ENCODE measurements around the gene ADAMTS3.

ADAMTS3 gene

DNA sequence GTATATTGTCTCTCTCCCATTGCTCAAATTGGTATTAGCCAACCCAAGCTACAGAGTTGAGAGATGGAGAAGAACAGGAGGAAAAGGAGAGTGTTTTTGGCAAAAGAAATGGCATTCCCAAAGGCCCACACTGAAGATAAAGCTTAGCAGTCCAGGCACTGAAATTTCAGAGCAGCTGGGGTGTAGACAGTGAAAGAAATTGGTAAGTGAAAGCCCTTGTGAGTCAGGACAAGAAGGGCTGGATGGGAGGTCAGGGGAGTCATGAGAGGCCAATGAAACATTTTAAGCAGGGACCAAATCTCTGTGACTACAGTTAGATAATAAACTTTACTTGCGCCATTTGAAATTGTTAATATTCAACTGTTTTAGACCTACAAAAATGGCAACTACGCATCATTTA is 177.7 kb downstream of the ADAMTS3 start:
- no peak for DNase-seq

DNA sequence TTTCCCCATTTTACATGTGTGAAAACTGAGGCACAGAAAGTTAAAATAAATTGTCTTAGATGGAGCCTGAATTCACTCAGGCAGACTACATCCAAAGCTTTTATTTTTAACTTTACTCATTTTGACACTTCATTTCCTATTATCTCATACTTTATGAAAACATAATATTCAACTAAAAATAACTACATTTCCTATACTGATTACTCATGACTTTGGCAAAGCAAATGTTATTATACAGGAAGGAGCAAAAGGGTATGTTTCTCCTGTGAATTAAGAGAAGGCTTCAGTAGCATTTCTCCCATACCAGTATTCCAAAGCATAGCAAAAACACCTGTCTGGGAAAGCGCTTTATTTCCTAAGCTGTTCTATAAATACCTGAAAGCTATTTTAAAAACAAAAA is 178.6 kb downstream of the ADAMTS3 start:
- no peak for DNase-seq

DNA sequence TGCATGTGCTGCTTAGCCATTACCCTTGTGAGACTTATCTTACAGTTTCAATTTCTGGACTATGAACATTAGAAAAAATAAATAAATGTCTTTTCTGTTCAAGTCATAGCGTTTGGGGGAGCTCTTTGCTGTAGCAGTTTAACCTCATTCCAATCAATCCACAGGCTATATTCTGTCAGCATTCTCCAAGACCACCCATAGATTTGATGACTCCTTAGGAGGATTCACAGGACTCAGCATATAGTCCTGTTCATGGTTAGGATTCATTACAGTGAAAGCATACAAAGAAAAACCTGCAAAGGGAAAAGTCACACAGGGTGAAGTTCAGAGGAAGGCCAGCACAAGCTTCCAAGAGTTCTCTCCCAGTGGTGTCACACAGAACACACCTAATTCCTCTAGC is 180.5 kb downstream of the ADAMTS3 start:
- no peak for DNase-seq

DNA sequence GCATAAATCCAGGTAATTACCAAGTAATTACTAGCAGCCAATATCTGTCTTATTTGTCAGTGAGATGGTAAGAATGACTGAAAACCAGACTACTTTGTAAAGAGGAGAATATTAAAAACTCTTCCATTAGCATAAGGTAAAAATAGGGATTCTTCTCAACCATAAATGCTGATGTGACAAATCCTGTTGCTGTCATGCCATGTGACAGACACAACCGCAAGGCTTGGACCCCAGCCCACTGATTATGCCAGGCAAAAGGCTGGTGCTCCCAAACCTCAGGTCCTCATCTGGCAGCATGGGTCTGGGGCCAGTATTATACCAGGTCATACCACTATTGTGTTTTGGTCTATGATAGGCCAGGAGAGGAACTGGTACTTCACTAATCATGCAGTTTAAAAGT is 181.1 kb downstream of the ADAMTS3 start:
- DNase-seq: no peak

DNA sequence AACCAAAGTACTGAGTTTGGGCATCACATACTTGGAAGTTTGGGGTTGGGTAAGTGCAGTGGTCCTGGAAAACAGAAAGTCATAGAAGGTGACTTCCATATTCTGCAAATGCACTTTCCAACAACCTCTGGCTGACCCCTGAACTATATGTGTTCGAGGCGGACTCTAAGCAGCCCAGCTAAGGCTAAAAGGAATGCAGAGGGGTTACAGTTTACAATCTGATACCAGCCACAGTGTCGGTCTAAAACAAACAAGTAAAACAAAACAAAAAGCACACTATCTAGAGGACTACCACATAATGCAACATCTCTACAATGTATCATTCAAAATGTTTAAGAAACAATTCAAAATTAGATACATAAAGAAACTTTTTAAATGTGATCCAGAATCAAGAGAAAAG is 185.6 kb downstream of the ADAMTS3 start:
- DNase-seq: no peak

DNA sequence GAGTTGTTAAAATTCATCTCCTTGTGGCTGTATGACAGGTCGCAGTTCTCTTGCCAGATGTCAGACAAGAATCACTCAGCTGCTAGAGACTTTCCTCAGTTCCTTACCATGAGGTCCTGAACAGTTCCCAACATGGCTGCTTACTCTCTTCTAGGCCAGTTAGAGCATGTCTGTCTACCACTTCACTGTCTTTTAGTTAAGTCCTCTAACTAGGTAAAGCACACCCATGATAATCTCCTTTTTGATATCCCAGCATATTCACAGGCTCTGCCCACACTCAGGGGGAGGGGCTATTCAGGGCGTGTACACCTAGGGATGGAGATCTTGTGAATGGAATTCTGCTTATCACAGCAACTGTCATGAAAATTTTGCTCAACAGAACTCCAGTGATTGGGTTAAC is 190.1 kb downstream of the ADAMTS3 start:
- DNase-seq: no peak

DNA sequence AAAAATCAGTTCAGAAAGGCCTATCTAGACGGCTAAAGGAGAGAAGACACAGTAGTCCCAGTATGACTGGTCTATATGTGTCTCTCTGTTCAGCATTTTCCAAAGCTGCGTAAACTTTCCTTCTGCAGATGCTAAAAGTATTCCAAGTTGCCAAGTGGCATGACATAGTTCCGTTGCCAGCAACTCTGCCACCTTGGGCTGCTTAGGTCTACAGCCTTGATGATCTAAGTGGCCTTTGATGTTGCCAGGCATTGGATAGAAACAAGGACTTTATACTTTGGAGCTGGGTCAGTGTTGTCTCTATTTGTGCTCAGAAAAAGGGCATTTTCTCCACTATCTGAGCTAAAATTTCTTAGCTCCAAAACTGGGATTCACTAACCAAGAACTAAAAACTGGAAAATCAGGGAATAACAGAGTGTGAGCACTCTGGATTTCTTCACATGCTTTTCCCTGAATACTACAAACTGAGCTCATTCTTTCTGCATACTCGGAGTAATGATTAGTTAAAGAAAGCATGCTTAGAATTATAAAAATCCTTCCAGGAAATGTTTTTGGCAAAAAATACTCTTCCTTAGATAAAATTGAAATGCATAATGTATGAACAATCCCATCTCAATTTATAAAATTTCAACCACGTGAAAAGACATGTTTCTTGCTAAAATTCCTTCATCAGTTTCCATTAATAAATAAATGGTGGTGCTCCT is 191.4 kb downstream of the ADAMTS3 start:
- no peak for DNase-seq

DNA sequence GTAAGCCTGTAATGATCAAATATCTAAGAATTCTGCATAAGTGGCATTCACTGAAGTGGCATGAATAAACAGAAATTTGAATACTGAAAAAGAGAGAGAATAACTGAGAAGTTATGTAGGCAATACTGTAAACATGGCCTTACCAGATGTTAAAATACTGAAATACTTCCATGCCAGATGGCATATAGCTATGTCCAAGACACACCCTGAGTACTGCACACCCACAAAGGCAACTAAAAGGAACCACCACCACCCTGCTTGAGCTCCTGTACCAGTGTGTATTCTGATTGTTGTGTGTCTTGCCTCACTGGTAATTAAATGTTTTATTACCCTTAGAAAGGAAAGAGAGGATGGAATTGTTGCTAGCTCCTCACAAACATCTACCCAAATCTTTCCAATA is 192.1 kb downstream of the ADAMTS3 start:
- no peak for DNase-seq

DNA sequence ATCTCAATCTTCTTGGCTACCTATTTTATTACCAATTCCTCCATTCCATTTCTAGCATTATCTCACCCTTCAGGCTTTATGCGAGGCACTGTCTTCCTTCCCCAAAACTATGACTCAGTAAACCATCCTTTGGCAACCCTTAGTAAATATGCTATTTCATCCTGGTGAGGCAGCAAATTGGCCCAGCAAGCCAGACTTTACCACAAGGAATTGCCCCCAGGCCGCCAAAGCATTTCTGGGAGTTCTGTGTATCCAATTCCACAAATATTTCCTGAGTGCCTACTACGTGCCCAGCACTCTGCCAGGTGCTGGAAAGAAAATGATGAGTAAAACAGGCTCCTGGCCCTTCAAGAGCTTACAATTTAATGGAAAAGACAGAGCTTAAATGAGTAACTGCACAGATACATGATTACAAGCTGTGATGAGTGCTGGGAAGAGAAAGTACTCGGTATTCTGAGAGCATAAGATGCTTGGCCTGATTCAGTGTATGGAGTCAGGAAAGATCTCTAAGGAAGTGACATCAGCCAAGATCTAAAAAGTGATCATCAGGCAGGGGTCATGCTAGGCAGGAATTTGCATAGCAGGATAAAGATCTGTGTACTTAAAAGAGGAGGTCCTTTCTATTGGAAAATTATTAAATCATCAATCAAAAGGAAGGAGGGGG is 193.8 kb downstream of the ADAMTS3 start:
- DNase-seq: no peak

DNA sequence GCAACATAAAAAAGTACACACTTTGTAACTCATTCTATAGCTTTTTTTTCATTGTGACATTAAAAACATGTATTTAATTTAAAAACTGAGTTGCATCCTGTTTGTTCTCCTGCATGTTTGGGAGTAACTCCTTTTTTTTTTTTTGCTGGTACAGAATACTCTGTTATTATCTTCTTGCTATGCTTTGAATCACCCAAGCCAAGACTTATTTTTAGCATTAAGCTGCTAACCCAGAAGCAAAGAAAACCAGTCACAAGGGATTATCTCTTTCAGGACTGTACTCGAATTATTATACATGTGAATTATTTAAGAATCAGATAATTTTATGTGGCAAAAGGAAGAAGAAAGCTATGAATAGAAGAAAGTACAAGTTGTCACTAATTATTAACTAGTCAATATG is 194.9 kb downstream of the ADAMTS3 start:
- no peak for DNase-seq

DNA sequence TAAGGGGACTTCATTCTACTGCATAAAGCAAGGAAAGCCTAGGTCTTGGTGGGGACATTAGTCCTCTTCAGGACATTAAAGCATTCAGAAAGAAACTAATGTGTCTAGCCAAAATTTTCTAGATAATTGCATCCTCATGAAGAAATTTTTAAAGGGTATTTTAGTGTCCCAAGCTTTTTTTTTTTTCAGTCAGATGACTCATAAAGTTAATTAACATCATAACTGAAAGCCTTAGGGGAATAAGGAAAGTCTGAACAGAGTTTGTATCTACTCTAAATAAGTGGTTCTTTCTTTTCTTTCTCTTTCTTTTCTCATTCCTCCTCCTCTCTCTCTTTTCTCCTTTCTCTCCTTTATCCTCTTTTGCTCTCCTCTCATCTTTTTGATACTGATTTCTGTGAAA is 202.4 kb downstream of the ADAMTS3 start:
- DNase-seq: no peak

DNA sequence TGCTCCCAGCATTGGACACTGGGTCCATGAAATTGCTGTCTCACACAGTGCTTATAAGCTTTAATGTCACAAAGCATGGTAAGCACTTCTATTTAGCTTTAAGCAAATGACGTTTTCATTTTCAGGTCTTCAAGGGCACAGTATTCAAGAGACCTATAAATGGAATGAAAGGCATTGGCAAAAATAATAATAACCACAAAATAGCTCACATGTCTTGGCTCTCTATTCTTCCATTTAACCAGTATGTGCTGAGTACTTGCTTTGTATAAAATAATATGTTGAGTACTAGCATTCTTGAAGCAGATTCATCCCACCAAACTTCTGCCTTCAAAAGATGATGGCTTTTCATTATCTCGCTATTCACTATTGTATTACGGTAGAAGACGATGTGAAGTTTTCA is 203.0 kb downstream of the ADAMTS3 start:
- no peak for DNase-seq

DNA sequence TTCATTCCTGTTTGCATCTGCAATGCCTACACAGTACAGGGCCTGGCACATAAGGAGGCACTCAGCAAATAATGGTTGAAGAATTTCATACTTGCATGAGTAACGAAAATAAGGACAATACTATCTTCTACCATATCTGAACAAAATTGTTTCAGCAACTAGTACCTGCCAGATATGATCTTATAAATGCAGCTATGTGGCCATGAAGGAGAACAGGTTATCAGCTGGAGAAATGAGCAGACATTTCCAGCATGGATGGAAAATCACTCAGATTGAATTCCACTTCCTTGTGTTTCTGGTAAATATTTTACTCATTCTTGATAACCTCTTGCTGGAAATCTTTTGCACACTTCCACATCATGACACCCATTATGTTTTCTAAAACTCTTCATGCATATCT is 204.0 kb downstream of the ADAMTS3 start:
- DNase-seq: no peak

DNA sequence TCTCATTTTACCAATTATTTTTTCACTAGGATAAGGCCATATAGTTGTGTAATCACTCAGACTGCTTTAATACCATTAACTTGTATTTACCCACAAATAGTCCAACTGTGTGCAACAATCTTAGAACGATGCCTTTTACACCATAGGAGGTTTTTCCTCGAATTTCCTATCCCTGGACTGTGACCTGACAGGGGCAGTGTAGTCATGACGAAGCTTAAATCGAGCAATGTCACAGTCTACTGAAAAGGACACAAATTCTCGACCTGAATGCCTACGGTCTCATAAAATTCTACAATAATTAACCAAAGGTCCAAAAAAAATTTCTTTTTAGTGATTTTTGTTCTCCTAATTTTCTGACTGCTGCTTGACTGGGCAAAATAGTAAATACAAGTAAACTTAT is 208.9 kb downstream of the ADAMTS3 start:
- DNase-seq: no peak

DNA sequence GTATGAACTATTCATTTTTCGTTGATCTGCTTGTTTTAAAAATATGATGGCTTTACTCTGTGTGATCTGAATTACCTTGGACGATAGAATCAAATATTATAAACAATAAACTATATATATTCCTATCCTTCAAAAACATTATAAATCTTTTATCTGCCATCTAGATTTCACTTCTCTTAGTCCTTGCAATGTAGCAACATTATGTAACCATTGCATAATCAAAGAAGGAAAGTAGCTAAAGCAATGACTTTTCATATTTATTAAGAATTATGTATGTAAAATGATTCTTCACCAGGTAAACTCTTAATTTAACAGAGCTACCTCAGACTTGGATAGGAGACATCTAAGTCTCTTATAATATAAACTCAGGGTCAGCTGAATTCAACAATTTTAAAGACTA is 210.5 kb downstream of the ADAMTS3 start:
- DNase-seq: no peak

DNA sequence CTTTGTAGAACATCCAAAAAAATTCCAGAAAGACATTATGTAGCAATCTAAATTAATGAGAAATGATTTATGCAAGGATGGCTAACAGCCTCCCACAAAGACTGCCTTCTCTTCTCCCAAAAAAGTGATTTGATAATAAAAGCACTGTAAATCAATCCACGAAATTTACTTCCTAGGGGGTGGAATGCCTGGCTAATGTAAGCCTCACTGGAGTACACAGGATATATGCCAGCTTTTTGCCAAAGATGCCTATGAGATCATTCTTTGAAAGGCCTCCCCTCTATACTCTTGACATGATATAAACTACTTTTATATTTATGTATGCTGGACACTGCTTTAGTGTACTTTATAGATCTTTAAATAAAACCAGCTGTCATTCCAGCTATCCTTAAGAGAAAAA is 211.1 kb downstream of the ADAMTS3 start:
- DNase-seq: no peak

DNA sequence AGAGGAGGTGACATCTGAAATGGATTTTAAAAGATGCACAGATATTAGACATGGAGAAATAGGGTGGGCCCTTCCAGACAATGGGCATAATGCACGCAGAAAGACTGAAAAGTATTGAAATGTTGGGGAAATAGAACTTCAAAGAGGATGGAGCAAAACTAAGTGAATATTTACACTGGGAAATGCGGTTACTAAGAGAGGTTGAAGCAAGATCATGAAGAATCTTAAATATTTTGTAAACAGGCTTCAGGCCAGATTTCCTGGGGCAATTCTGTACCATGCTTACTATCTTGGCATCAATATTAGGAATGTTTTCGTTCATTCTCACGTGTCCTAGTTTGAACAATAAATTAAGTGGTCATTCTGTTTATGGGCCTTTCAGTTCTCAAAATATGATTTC is 216.3 kb downstream of the ADAMTS3 start:
- DNase-seq: no peak

DNA sequence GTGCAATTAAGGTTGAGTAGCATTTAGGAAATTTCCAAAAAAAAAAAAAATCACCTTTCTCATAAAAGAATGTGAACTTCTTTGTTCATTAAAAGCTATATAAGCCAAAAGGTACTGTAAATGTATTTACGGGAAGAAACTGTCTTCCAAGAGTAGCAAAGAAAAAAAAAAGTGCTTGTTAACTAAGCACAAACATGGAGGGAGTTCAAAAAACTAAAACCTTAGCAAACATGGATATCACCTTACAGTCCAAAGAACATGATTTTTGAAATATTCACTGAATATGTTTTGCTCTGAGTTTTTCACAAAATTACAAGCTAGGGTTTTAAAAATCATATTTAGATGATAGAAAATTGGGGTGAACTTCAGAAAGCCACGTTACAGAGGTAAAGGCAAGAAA is 217.5 kb downstream of the ADAMTS3 start:
- no peak for DNase-seq

DNA sequence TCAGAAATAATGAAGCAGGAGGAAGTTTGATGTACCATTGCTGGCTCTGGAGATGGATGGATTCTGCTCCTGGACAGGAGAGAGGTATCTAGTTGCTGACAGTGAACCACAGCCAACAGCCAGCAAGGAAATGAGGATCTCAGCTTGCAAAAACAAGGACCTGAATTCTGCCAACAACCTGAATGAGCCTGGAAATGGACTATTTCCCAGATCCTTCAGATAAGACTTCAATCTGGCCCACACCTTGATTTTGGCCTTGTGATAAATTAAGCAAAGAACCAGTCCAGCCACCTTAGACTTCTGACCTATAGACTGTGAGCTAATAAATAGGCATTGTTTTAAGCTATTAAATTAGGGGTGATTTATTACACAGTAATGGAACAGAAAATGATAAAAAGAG is 220.3 kb downstream of the ADAMTS3 start:
- no peak for DNase-seq

DNA sequence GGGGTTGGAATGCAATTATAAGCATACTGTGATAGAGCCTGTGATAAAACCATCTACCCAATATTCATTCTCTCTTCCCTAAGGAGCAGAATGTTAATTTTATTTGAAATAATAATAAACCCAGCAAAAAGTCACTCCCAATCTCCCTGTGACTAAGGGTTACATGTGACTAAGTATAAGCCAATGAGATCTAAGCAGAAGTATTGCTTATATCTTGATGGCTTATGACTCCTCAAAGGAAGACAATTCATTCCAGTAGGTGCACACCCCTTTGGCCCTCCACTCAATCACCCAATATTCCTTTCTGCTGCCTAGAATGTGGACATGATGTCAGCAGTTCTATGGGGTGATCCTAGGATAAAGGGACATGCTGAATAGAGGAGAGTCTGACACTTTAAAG is 224.6 kb downstream of the ADAMTS3 start:
- no peak for DNase-seq

DNA sequence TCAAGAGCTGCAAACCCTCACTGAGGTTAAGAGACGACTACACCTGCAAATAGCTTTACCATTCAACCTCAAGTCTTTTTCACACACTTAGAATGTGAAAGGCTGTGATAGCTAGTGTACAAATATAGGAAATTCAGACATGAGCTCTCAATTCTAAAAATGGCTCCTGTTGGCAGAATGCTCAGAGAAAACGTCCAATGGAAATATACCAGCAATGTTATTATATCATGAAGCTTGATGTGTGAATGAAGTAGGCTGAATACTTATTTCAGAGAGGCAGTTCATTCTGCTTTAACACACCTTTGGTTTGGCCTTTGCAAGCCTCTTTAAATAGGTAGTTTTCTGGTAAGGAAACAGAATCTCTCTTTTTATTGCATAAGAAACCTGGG is 227.6 kb downstream of the ADAMTS3 start:
- no peak for DNase-seq

DNA sequence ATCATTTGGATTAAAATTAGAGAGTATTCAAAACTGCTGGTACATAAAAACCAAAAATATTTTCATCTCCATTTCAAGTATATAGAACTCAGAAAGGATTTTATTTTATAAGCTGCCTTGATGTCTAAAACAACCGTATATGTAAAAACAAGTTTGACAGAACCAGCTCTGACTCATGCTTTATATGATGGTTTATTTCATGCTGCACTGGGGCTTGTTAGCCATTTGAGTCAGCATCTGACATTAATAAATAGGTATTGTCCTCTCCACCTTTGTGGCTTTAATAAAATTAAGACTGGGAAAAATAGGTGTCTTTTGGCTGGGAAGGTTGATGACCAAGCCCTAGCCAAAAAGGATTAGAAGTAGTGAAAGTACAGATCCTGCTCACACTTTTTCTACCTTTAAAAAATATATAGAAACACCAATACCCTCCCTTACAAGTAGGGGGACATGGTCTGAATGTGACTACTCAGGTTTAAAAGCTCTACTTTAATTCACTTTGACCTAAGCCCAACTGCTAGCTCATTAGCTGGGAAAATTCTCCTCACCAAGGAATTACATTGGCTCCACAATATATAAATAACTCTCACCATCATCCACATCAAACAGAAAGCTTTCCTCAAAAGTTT is 228.1 kb downstream of the ADAMTS3 start:
- DNase-seq: no peak

DNA sequence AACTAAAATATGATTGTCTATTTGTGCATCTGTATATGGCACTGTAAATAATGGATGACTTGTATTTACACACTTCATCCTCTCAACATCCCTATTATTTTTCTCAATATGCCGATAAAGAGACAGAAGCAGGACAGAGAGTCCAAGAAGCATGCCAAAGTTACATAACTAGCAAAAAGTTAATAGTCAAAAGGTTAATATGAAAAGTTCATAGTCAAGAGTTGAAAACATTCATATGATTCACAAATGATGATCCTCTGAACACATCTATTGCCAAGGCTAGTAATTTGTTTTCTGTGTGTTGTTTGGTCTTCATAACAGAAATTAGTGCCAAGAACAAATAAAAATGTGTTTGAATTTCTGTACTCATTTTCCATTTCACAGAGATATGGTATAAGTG is 231.0 kb downstream of the ADAMTS3 start:
- DNase-seq: no peak

DNA sequence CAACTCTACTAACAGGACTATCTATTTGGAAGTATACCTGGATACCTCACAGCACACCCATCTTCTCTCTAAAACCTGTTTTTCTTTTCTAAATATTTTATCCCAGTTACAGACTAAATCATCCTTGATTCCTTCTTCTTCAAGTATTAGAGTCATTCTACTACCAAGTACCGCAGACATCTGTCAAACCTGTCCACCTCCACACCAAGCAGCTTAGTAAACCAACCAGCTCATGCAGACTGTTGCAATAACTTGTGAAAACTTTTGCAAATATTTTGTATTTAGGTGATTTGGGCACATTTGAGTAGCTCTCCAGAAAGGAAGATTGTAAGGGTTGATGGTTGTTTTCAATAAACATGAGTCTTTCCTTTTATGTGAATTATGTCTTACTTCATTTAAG is 238.6 kb downstream of the ADAMTS3 start:
- DNase-seq: no peak
